AG04450 (cell line): ENCODE measurements around the gene CPSF4. TPM values are rescaled to one million over a fixed set of nuclear protein-coding genes. Genes with fewer than 3 reads are reported as not detected.
A peak's percentile ranks its signal among the peaks of the same experiment; 100 is the strongest.
"Not testable (repeated sequence)": the region's sequence is repeated elsewhere in the genome, so short reads cannot be mapped to it uniquely, and the experiment has no call there.

Experiments used
- CTCF ChIA-PET: fragments of 300-600, 350-600 bp; formaldehyde crosslinking; extraction: SDS; loops from one replicate; lab custom pipeline; 2022; ENCODE audit warnings: antibody characterized with exemption, inconsistent platforms; lab: Charles Lee
- POLR2A ChIA-PET: fragments of 350-600 bp; formaldehyde crosslinking; extraction: SDS; loops from one replicate; lab custom pipeline; 2021; ENCODE audit warnings: antibody characterized with exemption, inconsistent platforms; lab: Yijun Ruan, JAX
- DNase-seq: peaks from one replicate; pipeline ENCODE4 v3.0.0-alpha.2; 2011; ENCODE audit warnings: low read depth, low spot score
- H3K27ac ChIP-seq: one replicate; pipeline ENCODE4 v1.5.1; 2012; ENCODE audit warnings: low read depth, low read length, control low read depth
- H3K27me3 ChIP-seq: one replicate; pipeline ENCODE4 v1.6.0; 2012; ENCODE audit warnings: low read length; ENCODE audit not compliant: control insufficient read depth, insufficient read depth
- H3K4me3 ChIP-seq: 2 replicates; pipeline ENCODE4 v1.5.1; 2011; ENCODE audit warnings: mild to moderate bottlenecking, low read depth, low read length, control low read depth
- H3K9me3 ChIP-seq: 2 replicates; pipeline ENCODE4 v1.5.1; 2012; ENCODE audit warnings: low read length; ENCODE audit not compliant: control insufficient read depth, insufficient read depth
- CTCF ChIP-seq: IDR thresholded peaks from 2 replicates; pipeline ENCODE4 v1.5.1; 2011; ENCODE audit warnings: low read depth, low read length, control low read depth, inconsistent platforms
- polyA plus RNA-seq: library from polyadenylated mRNA; depleted of rRNA; stranded (reverse); fragments of >200 nt; gene quantifications from 2 replicates; pipeline ENCODE4 v1.2.3, GENCODE V29; 2011

The CPSF4 gene
- polyA plus RNA-seq, 1 experiment, result 27.6 TPM

GRCh38 chr7:99429756-99430155 lies 9.0 kb upstream of the CPSF4 start:
- no peak for DNase-seq
- Histone ChIP-seq H3K4me3 (no peak overlapping the region), H3K27me3 (no peaks in the 10 kb centered on the region), H3K9me3 (no peaks in the 10 kb centered on the region; the same call in 1 of the 2 replicates), H3K27ac (no peak overlapping the region)
- POLR2A ChIA-PET, result interaction anchor here (1.3 kb wide), 1 partner anchor 9 kb away, joined by 3 read pairs; the partner anchor contains the start of genes CPSF4 and PTCD1
- CTCF ChIA-PET, result interaction anchor here (0.9 kb wide), 1 partner anchor 550 kb away, joined by 3 read pairs; no protein-coding TSS in a partner anchor
- no peak for TF ChIP-seq CTCF

- POLR2A ChIA-PET, H3K27ac ChIP-seq, H3K27me3 ChIP-seq, H3K9me3 ChIP-seq, H3K4me3 ChIP-seq, CTCF ChIA-PET, DNase-seq: not testable (repeated sequence)
Measured at GRCh38 chr7:99431756-99432540, 6.8 kb upstream of the CPSF4 start.

- Histone ChIP-seq H3K27me3 (no peaks in the 10 kb centered on the region), H3K4me3 (no peak overlapping the region), H3K27ac (no peak overlapping the region), H3K9me3 (no peaks in the 10 kb centered on the region)
- no peak for DNase-seq
- CTCF ChIA-PET, result no interaction called here
- TF ChIP-seq CTCF, result no peak
- POLR2A ChIA-PET, result no interaction called here
Measured at GRCh38 chr7:99433158-99433557, 5.6 kb upstream of the CPSF4 start.

GRCh38 chr7:99437946-99438572 lies 684 bp upstream of the CPSF4 start:
- POLR2A ChIA-PET, result interaction anchor here (0.9 to 2.0 kb wide), 4 partner anchors 8 to 62 kb away, joined by 3 to 8 read pairs (median 3); partner anchors contain the start of genes BUD31, PDAP1 and ZNF394
- CTCF ChIA-PET, result interaction anchor here (0.6 kb wide), 2 partner anchors 21 to 420 kb away, joined by 3 to 4 read pairs; no protein-coding TSS in a partner anchor
- Histone ChIP-seq H3K4me3 (peak overlapping the region; percentile 94), H3K9me3 (no peaks in the 10 kb centered on the region; the same call in 1 of the 2 replicates), H3K27ac (peak overlapping the region; percentile 57), H3K27me3 (no peaks in the 10 kb centered on the region)
- TF ChIP-seq CTCF, result no peak
- no peak for DNase-seq

- CTCF ChIA-PET, result no interaction called here
- no peak for TF ChIP-seq CTCF
- DNase-seq, result no peak
- Histone ChIP-seq H3K4me3 (peak overlapping the region; percentile 94), H3K27me3 (no peaks in the 10 kb centered on the region), H3K27ac (no peak overlapping the region), H3K9me3 (no peaks in the 10 kb centered on the region; the same call in 1 of the 2 replicates)
- POLR2A ChIA-PET, result no interaction called here
Measured at GRCh38 chr7:99440195-99440594, 1.5 kb downstream of the CPSF4 start.
